Stimulated activated CD8-positive, alpha-beta memory T cell treated with anti-CD3 and anti-CD28 coated beads, Interleukin-7, amount 100 ng/mL, for 24 hours (primary cell): ENCODE data around the gene CRELD2.

Experiments used
- DNase-seq: peaks from one replicate; pipeline ENCODE4 v3.0.0-alpha.2; 2020; ENCODE audit warnings: low read depth

Gene CRELD2

GRCh38 chr22:49968831-49969661 lies 50.6 kb downstream of the CRELD2 start:
- DNase-seq, result no peak

- DNase-seq, result no peak
Observed at GRCh38 chr22:49969751-49970527, 51.5 kb downstream of the CRELD2 start.

GRCh38 chr22:49970528-49971231 lies 52.2 kb downstream of the CRELD2 start:
- peak; percentile 85 for DNase-seq

GRCh38 chr22:49971232-49972162 lies 53.1 kb downstream of the CRELD2 start:
- peak; percentile 59 for DNase-seq

- DNase-seq, result no peak
Observed at GRCh38 chr22:49972163-49973017, 54.0 kb downstream of the CRELD2 start.

GRCh38 chr22:49973018-49973961 lies 54.9 kb downstream of the CRELD2 start:
- no peak for DNase-seq

GRCh38 chr22:49975543-49976389 lies 57.3 kb downstream of the CRELD2 start:
- no peak for DNase-seq

- DNase-seq, result no peak
Observed at GRCh38 chr22:49976439-49977175, 58.2 kb downstream of the CRELD2 start.
